DMS114 treated with DMSO at 0.1 percent for 48 hours (cell line): ENCODE measurements around the gene MOB3B.

Experiments
- DNase-seq: peaks from one replicate; lab custom pipeline; 2025; ENCODE audit not compliant: unreplicated experiment; lab: John Stamatoyannopoulos, UW

MOB3B gene

DNA sequence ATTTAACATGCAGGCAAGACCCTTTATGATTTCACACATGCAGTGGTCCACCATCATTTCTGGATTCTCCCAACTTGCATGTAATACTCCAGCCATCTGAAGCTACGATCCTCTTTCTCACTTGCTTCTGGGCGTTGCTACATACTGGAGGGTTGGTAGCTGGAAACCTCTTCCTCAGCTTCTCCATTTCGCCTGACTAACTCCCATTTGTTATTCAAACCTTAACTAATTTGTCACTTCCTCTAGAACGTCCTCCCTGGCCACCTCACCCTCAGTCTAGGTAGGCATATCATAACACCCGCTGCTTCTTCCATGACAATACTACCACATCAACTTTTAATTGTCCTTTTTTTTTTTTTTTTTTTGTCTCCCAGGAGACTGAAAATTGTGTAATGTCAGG lies 160.0 kb downstream of the MOB3B start:
- DNase-seq, result no peak

DNA sequence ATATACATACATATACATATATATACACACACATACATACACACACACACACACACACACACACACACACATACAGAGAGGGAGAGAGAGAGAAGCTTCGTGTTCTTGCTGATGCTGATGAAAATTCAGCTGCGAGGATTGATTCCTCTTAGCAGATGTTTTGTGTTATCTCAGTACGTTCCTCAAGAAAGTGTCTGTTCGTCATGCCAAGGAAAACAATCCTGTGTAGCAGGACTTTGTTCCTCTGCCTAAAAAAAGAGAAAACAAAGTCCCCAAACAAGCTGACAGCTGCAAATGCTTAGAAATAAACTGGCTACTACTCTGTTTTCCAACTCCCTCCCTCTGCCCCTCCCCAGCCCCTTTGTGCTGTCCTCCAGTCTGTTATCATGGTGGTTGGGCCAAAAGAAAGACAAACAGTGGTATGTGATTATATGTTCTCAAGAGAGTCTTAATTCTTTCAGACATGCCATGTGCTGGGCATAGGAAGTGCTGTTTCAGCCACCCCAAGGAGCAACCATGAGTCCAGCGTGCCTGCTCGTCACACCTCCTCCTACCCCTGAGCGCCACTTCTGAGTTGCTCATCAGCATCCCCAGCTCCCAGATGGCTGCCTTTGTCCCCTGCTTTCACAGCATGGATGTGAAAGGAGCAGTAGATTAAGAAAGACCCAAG lies 161.2 kb downstream of the MOB3B start:
- no peak for DNase-seq

DNA sequence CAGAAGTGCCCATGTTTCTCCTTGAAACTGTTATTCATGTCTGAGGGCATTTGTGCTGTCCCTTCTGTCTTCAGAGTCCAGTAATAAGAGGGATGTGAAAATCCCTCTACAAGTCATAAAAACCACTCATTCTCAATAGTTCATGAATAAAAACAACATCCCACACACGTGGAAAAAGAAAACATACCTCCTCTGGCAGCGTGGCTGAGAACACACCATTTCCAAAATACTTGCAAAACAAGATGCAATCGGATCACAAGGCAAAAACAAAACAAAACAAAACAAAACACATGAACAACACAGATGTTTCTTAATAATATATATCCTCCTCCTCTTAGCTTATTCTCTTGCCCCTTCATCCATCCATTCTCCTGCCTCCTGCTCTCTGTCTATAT lies 161.7 kb downstream of the MOB3B start:
- no peak for DNase-seq

DNA sequence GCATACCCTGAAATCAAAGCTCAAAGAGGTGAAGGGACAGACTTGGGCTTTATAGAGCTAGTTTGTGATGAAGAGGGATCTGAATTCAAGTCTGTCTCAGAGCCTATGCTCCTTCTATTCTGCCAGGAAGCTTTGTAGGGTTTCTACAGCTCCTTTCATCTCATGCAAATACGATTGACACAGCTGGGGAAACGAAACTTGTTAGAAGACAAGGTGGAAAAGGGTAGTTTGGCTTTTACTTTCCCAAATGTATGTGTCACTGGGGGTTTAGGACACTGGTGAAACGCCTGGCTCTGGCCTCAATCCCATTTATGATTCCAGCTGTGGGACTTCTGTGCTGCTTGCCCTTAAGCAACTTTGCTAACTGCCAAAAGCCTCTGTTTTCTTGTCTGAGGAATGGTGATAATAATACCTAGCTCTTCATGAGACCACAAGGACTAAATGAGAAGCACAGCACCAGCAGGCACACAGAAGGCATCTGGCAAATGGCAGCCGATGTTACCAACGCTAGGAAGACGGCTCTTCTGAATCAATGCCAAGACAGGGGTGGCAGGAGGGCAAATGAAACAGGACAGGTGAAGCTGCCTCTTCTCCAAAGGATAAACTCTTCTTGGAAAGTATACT lies 162.3 kb downstream of the MOB3B start:
- DNase-seq, result no peak

DNA sequence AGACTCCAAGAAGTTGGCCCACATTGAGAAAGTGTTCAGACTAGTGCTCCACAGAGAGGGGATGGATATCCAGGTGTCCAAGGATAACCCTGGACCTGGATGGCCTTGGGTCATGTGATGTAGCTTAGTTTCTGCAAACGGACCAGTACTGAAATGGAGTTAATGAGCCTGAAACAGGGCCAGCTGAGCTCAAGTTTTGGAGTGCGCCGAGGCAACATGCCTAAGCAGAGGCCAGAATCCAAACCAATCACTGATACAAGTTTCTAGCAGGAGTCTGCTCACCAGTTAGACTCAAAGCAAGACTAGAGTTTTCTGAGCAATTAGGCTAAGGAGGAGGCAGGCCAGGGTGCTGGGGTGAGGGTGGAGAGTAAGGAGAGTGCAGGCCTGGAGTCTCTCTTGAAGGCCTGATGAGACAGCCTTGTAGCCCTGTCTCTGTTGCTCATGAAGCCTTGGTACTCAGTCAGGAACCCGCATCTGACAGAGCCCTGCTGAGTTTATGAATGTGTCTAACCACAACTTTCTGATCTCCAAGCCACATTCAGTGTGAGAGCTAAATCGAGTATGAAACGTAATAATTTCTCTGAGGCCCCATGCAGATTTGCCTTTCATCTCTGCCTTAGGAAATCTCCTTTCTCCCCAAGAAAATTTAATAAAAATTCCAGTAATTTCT lies 163.8 kb downstream of the MOB3B start:
- no peak for DNase-seq

DNA sequence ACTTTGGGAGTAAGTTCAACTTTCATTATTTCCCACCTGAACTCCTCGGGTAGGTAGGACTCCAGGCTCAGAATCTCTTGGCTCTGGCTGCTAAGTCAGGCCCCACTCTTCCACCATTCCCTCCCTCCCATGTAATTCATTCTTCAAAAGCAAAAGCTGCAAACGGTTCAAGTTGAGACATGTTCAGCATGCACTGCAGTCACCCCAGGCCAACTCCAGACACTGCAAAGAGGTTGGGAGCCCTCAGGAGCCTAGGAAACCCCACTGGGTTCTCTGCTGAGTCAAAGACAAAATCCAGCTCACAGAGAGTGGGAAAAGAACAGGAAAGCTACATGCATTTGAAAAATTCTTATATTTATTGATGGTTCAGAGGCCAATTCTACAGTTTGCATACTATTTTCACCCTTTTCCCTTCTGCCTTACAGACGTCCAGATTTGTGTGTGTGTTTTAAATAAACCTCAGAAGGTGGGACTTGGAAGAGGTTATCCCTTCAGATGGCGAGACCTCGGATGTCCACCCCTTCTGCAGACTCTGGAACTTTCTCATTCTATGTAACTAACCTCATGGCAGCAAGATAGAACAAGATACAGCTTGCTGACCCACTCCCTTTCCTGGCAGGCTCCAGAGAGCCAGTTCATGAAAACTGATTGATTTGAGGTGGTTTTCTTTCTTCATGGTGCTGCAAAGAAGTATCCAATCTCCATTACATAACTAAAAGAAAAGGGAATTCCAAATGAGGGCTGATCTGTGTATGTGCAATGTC lies 167.0 kb downstream of the MOB3B start:
- no peak for DNase-seq

DNA sequence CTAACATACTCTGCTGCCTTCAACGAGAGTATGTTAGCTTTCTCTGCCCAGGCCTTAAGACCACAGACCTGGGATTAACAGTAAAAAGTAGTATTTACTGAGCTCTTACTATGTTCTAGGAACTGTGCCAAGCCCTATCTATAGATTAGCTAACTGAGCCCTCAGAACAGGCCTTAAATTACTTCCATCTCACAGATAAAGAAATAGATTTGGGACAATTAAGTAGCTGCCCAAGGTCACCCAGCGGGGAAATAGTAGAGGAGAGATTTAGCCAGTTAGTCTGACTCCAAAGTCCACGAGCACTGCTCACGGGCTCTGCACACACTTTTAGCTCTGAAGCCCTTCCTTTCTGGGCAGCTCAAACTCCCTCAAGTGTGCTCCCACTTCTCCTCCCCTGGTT lies 168.1 kb downstream of the MOB3B start:
- DNase-seq, result no peak

DNA sequence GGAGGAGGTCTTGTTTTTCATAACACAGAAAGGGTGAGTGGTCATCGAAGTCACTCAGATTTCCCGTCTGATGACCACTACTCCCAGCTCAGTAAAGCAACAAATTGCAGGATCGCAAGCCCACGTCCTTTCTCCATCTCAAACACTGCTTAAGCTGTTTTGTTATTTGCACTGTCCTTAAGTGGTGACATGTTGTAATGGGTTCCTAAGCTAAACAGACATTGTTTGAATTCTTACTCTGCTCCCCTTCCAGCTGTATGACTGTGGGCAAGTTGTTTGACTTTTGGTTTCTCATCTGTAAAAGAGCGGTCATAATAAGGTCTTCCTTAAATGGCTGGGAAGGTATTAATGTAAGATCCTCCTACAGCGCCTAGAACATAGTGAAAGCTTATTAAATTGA lies 169.9 kb downstream of the MOB3B start:
- no peak for DNase-seq

DNA sequence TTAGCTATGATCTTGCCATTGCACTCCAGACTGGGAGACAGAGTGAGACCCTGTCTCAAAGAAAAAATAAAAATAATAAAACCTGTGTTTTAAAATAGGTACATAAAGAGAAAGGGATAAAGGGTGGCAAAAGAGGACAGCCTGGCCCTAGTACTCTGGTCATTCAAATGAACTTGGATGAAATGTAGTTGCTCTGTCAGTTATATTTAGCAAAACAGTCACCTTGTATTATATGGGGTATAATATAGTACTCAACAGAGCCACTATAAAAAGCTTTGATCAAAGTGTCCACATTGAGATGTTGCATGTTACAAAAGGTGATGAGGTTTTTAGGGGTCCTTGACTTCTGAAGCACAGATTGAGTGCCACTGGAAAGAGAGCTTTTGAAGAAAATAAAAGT lies 171.6 kb downstream of the MOB3B start:
- no peak for DNase-seq

DNA sequence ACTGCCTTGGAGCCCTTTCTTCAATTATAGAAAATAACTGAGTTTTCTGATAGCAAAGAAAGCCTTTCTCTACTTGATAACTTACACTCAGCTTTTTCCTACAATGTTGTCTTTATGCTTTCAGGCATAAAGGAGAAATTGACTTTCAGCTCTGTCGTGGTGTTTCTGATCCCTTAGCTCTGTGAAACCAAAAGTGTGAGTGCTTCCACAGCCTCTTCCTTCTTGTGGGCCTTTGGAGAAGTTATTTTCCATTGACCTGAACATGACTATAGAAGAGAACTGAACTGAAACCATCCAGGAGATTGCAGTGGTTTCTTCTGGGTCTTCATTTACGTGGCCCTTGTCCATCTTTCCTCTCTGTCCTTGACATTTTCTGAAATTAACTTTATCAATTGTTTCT lies 173.2 kb downstream of the MOB3B start:
- no peak for DNase-seq

DNA sequence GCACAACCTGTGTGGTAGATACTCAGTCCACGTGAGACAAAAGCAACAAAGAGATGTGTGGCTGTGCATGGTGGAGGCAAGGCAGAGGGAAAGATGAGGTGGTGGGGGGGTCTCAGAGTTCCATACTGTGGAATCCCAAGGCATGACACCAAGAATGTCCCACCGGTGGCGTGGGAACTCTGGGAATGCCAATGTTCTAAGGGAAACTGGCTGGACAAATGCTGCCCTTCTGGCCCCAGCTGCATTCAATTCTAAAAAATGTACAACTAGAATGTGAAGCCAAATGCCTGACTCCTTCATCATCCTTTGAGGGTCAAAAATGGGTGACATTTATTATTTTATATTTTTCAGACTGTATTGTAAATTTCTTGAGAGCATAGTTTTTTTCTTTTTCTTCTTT lies 174.4 kb downstream of the MOB3B start:
- no peak for DNase-seq

DNA sequence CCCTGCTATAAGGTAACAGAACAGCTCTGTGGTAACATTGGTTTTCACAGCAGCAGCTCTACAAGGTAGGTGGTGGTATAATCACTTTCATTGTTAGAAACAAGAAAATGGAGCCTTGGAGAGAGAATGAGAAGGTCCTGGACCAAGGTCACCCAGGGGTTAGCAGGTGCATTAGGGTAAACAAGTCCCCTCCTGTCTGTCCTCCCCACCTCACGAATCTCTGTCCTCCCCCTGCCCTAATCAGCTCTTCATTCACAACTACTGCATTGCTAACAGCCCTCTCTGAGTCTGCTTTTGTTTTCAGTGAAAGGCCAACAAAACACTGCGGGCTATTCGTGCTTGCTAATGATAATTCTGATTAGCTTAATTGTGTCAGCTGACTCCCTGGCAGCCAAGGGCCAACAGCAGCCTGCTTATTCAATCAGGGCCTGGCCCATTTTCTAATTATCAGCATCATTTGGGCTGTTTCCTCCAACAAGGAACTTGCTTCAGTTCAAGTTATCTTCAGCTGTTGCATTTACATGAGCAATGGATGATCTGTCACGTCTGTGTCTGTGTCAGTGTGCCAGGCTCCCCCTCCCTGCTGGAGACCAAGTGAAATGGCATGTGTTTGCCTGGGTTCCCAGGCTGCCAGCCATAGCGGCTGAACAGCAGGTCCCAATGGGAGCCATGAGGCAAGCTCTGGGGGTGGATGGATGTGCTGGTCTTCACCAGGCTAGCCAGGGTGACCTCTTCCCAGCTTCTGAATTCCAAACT lies 176.0 kb downstream of the MOB3B start:
- DNase-seq, result no peak

DNA sequence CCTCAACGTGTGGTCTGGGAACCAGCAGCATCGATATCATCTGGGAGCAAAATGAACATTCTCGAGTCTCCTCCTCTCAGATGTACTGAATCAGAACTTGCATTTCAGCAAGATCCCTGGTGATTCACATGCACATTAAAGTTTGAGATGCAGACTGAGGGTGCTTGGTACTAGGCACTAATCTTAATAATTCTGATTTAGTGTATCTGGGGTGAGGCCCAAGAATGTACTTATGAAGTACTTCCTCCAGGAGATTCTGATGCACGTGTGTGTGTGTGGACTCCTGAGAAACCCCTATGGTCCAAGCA lies 176.5 kb downstream of the MOB3B start:
- no peak for DNase-seq

DNA sequence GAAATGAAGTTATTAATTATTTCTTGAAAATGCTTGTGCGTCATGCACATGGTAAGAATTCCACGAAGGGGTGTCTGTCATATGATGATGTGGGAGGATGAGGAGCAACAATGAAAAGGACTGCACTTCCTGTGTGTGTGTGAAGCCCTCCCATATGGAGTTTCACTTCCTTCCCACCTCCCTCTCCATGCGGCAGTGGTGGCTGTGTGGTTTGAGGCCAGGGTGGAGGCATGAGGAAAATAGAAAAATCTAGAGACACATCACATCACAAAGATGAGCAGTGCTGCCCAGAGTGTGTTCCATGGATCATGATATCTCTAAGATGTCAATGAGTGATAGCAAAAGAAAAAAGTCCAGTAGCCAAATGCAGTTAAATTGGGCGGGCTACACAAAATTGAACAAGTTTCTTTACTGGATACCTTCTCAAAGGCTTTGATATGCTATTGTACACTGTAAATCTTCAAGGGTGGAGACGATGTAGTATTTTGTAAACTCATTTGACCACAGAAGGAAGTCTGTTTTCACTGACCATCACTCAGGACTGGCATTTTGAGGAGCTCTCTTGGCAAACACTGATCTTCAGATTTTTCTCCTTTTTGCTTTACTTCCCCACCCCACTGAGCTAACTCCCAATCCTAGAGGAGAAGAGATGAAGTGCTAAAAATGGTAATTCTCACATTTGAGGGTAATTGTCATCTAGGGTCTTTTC lies 177.0 kb downstream of the MOB3B start:
- no peak for DNase-seq

DNA sequence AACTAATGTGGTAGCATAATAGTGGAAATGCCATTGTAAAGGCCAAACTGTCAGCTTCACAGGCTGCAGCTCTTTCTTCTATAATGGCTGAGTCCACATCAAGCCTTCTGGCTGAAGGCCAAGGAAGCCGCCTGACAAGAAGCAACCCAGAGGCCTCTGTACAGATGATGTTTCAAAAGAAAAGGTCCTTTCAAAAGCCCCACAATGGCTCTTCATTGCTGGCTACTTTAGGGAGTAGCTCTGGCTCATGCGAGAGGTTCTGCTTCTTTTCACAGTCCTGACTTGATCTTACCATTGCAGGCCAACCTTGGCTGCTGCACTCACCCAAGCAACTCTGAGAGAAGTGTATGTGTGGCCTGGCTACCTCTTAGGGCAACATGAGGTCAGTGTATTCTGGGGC lies 178.2 kb downstream of the MOB3B start:
- no peak for DNase-seq

DNA sequence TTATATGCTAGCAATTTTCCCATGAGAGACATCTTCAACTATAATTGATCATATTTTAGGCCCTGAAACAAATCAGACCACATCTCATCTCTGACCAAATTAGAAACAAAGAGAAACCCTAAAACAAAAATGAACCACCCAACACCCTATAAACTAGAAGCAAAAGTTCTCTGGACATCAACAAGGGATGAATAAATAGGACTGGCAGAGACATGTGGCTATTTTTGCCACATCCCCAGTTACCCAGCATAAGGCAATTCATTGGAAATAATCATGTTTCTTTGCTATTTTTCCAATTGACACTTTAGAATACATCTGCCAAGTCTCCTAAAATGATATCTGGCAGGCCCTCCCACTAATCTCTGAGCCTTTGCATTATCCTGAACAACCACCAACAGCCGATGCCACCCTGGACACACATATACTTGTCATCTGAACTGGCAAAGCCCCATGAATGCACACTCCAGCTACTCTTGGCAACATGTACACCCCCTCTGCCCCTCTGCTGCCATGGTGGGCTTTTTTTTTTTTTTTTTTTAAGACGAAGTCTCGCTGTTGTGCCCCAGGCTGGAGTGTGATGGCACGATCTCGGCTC lies 179.1 kb downstream of the MOB3B start:
- no peak for DNase-seq

DNA sequence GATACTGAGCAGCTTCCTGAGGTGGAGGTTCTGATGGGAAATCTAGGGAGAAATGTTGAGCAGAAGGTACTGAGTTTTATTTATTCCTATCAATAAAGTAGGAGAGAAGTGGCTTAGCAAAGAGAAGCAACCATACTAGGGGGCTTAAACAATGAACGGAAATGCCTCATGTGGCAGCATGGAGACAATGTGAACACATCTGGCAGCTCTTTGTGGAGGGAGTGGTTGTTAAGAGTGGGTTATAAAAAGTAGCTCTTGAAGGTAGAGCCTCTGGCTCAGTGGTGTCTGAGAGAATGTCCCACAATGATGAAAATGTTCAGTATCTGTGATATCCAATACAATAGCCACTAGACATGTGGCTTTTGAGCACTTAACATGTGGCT lies 179.9 kb downstream of the MOB3B start:
- no peak for DNase-seq

DNA sequence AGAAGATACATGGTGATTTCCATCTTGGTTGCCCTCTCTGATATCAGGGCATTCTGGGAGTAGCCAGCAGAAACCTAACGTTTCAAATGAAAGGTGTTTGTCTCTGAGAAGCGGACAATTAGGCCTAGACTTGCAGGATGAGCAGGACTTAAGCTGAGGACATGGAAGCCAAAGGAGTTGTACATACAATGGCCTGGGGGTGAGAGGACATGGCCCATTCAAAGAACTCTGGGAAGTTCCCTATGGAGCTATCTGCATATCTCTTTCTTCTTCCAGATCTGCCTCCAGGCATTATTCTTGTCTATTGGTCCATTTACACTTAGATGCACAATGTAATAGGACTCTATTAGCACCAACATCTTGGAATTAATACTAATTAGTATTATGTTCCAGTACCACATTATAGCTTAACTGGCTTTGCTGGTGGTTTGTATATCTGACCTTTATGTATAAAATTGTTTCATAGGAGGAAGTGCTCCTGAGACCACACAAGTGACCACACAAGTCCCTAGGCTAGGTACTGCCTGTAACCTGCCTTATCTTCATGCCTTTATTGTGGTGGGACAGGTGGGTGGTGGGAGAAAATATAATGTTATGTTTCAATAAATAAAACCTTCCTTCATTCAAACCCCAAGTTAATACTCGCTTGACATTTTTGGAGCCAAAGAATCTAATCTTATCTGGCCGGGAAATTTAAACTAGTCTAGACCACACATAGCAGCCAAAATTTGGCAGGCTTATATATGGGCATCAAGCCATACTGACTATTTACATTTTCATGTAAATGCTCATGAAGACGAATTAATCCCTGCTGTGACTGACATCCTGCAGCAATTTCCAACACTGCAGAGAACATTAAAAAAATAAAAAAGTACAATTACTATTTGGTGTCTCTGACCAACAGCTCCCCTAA lies 180.6 kb downstream of the MOB3B start:
- no peak for DNase-seq

DNA sequence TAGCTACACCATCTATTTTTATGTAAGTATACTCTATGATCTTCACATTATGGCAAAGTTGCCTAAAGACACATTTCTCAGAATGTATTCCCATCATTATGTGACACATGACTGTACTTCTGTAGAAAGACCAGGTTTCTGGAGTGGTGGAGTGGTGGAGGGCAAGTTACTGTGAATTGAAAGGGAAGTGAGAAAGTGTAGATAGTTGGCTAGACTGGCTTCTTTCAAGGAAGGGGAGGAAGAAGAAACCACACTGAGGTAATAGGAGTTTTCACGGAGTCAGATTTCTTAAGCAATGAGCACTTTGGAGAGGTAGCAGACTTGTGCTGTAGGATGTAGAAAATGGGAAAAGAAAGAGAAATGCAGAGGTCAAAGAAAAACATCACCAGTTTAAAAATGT lies 181.7 kb downstream of the MOB3B start:
- no peak for DNase-seq
